SK-N-DZ (cell line): ENCODE data around the gene C2orf49.

Experiments
- DNase-seq: peaks from one replicate; pipeline ENCODE4 v3.0.0-alpha.2; 2015; ENCODE audit warnings: low spot score

Gene C2orf49

DNA sequence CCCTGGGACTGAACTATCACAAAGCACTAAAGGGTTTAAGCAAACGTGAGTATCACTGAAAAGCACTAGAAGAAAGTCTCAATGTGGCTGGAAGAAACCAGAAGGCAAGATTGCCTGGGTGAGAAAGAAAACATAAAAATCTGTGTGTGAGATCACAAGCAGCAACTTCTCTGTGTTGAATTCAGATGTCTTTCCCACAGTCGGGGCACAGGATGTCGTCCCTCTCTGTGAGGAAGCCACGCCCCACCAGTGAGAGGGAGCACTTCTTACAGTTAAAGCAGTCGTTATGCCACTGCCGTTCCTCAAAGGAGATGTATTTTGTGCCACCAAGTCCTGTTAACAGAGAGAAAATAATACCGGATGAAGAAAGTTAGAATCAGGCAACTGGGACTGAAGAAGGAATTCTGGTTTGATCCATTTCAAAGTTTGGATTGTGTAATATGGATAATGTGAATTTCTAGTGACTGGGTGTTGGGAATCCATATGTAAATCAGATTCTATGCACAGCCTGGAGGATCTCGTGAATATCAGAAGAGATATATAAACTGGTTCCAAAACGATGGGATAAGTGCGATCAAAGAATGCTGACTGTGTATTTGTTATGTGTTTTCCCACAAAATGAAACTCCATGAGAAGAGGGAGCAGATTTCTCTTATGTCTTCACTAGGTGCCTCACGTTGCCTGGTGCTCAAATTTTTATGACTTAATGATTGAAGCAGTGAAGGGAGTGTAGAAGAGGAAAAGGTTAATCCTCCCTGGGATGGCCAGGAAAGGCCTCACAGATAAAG is 24.0 kb downstream of the C2orf49 start:
- no peak for DNase-seq

DNA sequence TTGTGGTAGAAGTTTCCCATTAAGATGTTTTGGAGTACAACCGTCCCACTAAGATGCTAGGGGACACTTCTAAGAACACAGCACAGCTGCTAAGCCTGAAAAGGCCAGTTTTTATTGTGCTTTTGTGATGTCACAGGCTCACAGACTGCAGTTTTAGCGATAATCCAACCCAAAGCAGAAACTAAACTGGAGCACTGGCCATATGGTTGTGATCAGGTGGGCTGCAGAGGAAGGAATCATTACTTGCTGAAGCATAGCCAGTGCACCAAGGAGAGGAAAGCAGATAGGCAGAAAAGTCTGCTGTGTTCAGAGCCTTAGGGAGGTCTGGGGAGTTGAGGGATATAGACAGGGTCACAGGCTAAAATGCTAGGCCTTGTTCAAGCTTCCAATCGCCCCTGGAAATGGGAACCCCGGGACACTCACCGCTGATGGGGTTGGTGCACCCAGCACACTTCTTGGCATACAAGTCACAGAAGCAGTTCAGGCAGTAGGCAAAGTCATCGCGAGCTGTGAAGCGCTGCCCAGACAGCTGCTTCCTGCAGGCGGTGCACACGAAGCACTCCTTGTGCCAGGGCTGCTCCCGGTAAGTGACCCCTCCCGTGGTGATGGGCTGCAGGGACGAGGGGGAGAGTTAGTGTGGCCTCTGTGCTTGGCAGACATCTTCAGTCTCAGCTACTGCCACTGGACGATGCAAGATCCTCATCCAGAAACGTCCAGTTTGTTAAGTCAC is 25.7 kb downstream of the C2orf49 start:
- no peak for DNase-seq

DNA sequence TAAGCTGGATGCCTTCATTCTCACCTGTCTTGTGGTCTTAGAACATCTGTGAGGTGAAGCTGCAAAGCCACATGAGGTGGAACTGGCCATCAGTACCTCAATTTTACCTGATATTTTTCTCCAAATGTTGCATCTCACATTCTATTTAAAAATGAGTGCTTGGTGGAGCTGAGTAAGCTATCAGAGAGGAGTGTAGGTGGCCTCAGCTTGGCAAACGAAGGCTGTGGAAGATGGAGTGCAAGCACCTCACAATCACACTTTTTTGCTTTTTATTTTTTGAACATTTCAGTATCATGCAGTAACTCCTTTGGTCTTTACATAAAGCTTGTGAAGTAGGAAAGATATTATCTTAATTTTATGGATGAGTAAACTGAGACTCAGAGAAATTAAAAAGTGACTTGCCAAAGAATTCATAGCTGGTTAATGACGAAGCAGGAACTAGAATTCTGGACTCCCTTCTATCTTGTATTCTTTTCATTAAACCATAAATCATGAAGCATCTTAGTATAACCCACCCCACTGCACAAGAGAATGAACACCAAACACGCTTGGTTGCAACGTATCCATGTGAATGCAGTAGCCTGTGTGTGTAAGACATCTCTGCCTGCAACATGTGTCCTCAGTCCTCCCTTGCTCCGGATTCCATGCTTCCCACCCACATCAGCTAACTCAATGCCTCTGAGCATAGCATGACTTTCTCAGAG is 27.2 kb downstream of the C2orf49 start:
- DNase-seq: no peak

DNA sequence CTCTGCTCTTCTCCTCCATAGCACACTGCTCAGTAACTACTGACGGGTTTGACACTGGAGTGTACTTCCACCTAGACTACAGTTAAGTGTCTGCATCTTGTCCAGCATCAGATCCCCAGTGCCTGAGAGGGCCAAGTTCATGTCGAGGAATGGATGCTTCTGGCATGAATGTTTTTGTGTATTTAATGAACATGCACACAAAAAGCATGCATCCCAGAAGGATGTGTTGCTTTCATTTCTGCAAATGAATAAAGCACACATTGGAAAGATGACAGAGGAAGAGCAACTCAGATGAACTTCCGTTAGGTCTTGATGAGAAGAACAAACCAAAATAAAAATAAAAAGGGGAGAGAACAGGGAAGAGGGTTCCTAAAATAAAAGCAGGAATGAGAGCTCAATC is 27.9 kb downstream of the C2orf49 start:
- no peak for DNase-seq

DNA sequence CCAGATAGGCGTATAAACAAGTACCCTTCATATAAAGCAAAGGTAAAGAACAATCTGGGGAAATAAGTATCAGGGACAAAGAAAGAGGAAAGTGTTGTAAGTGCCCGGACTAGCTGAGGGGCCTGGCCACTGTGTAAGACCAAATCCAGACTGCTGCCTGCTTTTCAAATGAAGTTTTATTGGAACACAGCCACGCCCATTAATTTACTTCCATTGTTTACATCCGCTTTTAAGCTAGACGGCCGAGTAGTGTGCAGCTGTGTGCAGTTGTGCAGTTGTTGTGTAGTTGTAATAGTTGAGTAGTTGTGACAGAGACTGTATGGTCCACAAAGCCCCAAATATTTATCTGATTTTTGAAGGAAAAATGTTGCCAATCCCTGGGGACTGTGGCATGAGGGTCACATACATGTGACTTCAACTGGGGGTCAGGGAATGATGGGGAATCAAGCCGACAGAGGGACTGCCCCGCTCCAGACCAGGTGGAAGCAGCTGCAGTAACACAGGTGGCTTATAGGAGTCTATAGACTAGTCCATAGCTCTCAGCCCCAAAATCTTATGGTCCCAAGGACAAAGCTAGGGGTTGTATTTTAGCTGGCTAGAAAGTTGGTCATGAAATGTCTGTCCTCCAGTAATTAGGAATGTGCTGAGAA is 31.5 kb downstream of the C2orf49 start:
- DNase-seq: no peak

DNA sequence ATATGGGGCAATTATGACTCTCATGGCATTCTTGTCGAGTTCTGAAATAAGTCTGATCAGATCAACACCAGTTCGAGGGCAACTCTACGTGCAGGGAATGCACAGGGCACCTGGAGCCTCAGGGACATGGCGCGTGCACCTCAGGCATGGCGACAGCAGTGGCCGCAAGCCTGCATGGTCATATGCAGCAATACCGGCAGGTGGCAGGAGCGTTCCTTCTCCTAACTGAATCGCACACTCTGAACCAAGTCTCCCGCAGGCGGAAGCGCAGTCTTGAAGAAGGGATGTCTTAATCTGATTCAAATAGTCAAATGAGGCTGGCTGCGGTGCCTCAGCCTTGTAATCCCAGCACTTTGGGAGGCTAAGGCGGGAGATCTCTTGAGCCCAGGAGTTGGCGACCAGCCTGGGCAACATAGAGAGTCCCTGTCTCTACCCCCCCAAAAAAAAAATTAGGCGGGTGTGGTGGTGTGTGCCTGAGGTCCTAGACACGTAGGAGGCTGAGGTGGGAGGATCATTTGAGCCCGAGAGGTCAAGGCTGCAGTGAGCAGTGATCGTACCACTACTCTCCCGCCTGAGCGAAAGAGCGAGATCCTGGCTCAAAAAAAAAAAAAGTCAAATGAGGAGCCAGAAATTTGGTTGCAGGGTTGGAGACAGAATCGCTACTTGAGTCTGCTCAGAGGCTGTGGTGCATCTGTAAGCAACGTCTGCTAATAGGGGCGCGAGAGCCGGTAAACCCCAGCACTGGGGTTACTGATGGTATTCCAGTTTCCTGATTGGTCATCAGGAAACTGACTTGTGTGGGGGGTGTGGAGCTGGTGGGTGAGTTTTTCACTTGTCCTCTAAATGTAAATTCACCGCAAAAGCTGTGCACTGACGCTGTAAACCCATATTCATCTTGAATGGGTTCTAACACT is 32.7 kb downstream of the C2orf49 start:
- peak; percentile 87 for DNase-seq

DNA sequence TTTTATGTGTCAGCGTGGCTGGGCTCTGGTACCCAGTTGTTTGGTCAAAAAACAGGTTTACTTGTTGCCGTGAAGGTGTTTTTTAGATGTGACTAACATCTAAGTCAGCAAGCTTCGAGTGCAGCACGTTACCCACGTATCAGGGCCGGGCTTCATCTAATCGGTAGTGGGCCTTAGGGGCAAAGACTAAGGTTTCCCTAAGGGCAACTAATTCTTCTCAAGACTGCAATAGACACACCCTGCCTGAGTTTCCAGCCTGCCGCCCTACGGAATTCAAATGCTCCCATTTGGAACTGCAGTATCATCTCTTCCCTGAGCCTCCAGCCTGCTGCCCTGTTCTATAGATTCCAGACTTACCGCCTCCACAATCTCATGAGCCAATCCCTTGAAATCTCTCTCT is 33.8 kb downstream of the C2orf49 start:
- DNase-seq: no peak

DNA sequence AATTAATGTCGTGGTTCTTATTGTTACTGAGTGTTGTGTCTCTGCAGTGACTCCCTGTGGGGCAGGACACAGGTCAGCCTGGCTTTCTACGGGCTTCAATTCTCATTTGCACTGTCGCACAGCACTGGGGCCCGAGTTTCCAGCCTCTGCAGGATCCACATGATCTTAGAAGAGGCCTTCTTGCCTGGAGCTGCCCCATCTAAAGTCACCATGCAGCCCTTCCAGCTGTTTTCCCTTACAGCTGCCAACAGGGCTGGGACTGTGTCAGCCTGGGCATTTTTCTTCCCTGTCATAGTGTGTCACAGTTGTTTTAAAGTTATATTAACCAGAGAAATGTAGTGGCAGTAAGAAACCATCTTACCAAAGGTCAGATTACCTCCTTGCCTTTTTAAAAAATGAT is 34.5 kb downstream of the C2orf49 start:
- DNase-seq: no peak

DNA sequence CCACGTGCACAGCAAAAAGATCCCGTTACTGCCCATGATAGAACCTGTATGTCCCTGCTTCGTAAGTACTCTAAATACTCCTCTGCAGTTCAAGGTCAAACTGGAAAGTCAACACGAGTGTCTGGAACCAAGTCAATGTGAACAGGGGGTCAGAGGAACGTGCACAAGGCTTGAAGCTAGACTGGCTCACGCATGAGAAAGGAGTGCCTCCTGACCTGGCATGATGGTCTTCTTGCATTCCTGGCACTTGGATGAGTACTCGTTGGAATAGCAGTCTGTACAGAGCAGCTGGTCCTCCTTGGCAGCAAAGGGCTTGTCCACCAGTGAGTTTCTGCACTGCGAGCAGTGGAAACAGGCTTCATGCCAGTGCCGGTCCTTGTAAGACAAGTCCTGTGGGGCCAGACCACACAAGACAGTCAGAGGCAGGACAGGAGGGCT is 36.0 kb downstream of the C2orf49 start:
- DNase-seq: no peak

DNA sequence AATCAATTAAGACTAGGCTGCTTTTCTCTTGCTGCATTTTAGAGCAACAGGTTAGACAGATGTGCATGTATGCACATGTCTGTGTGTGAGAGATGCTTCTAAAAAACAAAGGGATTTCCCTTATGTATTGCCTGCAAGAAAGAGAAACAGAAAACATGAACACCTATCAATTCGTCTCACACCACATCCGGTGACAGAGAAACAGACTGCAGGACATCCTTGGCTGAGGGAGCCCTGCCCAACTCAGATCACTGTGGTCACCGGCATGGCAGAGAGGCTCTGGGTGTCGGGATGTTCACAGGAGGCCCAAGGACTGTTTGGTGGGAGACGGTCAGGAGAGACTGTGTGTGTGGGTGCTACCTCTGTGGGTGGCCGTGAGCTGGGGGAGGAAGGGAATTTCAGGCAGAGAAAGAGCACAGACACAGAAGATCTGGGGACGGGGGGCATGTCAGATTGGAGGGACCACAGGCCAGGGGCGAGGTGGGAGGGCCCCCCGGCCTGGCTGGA is 36.6 kb downstream of the C2orf49 start:
- no peak for DNase-seq

DNA sequence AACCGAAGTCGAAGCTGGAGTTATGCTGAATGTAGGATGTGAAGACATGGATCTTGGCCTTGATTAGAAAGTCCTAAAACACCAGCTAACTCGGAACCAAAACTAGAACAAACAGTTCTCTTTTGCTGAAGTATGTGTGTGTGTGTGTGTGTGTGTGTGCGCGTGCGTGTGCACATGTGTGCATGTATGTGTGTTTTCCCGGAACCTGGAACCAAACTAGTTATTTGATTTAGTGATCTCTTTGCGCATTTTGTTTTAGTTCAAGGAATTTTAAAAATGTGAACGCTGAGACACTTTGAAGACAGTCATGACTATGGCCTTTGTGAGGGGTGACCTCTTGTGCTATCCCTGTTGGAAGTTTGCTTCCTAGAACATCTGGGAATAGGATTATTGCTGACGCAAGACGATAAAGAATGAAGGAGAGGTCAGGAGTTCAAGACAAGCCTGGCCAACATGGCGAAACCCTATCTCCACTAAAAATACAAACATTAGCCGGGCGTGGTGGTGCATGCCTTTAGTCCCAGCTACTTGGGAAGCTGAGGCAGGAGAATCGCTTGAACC is 37.7 kb downstream of the C2orf49 start:
- DNase-seq: no peak

DNA sequence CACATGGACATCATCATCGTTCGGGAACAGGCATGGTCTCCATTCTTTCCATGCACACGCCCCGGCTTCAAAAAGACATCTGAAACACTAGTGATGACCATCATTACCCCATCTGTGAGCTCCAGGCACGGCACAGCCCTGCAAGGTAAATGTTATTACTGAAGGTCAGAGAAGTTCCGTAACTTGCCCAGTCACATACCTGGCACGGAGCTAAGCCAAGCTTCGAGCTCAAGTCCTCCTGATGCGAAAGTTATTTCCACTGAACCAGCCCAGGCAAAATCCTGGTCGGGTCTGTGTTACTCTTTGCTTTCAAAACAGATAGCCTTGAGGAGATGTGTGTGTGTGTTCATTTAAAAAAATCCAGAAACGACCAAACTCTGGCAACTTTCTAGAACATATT is 38.7 kb downstream of the C2orf49 start:
- DNase-seq: no peak

DNA sequence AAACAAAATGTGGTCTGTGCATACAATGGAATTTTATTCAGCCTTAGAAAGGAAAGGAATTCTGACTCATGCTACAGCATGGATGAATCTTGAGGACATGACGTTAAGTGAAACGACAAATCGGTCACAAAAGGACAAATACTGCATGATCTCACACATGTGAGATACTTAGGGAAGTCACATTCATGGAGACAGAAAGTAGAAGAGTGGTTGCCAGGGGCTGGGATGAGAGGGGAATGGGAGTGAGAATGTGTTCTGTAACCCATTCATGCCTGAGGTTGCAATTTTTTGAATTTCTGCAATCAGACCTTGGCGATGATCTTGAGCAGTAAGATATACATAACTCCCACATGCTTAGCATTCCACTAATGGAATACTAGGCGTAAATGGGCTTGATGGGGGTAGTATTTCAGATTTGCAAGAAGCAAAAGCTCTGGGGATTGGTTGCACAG is 39.5 kb downstream of the C2orf49 start:
- no peak for DNase-seq

DNA sequence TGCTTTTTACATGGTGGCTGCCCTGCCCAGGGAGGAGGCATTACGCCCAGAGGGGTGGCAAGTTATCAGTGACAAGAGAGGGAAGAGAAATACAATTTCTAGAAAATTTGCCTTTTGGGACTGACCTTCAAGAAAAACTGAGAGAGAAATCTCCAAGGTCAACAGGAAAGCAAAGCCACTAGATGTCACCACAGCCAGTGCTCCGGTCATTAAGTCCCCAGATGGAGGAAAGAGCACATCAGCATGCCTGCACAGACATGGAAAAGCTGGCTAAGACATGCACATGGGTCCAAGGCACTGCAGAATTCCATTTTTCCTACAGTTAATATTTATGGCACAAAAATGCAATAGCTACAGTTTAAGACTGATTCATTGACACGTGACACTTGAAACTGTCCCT is 40.5 kb downstream of the C2orf49 start:
- peak; percentile 29 for DNase-seq

DNA sequence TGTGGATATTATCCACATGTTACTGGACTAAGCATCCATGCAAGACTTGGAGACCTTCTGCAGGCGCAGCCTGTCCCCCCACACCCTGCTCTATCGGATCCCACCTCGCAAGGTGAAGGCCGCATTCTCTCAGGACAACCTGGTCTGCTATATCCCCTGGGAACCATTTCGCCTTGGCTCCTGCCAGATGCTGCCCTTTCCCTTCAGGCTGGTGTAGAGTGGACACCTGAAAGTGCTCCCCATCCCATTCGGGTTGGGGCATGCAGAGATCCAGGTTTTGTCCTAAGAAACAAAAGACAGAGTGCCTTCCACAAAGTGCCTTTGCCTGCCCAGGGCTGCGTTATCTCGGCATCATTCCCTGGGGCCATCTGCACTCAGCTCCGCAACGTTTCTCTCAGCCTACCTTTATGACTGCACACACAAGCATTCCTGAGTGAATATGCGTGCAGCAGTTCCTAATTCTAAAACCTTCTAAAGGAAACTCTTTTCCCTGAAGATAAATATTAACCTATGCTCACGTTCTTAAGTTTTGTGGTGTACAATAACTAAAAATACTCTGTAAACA is 41.0 kb downstream of the C2orf49 start:
- peak; percentile 30 for DNase-seq

DNA sequence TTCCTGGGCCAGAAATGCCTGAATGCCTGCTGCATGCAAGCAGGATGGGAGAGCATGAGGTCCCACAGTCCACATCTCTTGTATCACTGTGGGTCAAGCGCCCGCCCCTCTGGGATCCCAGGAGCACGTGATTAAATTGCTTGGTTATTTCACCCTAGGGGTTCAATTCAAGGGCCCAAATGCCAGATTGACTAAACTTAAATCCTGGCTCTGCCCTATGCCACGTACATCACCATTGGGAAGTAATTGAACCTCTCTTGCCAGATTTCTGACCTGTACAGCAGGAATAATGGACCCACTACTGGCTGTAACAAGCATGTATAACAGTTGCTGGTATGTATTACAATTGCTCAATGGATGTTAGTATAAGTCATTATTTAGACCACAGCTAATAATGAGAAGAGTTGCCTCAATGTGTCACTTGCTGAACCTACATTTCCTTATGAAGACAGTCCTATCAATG is 41.6 kb downstream of the C2orf49 start:
- no peak for DNase-seq

DNA sequence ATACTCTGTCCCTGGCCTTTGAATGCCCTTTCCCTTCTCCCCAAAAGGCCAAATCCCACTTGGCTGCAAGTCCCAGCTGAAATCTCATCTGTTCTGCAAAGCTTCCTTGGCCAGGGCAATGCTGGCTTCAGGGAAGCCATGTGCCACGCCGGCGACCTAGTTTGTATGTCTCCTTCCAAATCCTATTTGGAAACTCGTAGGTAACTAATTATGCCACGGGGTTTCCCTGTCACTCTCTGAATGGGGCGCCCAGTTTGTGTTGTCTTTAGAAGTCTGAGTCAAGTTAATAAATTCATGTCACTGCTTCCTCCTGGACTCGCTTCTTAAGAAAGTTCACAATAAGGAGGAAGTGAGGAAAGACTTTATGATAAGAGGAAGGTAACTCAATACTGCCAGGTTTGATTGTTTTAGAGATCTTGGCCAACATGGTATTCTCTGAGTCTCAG is 42.4 kb downstream of the C2orf49 start:
- DNase-seq: no peak

DNA sequence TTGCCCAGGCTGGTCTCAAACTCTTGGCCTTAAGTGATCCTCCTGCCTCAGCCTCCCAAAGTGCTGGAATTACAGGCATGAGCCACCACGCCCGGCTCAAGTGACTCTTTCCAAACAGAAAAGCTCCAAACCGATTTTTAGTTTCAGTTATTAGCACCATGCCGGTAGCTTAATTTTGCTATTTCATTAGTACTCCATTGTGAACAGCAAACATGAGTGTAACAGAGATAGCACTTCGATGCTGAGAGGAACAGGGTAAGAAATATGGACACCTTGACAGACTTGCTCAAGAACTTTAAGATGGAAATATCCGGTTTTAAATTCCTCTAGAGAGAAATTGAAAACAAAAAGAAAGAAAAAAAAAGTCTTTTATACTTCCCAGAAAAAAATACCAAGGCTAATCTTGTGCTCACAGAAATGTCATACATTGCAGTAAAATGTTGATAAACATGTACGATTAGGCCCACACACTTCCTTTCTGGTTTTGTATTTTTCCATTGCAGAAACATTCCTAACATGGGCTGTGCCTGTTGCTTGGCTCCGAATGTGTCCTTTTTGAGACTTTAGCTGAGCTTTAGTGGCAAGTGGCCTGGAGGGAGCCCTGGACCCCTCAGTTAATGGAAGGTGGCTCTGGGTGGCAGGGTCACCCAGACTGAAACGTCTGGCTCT is 43.2 kb downstream of the C2orf49 start:
- DNase-seq: no peak

DNA sequence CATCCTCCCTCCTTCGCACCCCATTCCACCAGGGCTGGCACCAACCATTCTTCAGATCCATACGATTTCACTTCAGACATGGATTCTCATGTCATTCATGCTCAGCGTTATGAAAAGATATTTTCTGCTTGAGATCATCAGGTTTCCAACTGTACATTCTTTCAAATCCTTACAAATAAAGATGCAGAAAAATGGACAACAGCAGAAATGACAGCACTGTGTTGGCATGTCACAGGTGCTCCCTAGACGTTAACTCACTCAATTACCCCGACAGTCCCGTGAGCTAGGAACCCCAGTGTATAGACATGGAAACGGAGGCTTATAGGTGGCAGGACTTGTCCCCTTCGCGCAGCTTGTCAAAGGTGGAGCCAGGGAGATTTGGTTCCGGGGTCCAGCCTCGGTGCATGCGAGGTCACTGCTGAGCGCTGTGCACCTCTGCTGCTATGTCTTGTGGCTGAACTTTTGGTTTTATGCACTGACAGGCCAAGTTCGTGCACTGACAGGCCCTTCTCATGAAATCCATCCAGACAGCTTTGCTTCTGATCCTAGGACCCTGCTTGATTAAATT is 43.8 kb downstream of the C2orf49 start:
- no peak for DNase-seq
